AG08395 (cell line): Measurements from ENCODE around the gene HBZ.
"Not testable (repeated sequence)": the region's sequence is repeated elsewhere in the genome, so short reads cannot be mapped to it uniquely, and the experiment has no call there.

Experiments
- DNase-seq: peaks from one replicate; pipeline ENCODE4 v3.0.0; 2012; ENCODE audit warnings: mixed read lengths, low spot score

The HBZ gene

GRCh38 chr16:133716-134115, 18.7 kb upstream of the HBZ start:
- DNase-seq: no peak

DNA sequence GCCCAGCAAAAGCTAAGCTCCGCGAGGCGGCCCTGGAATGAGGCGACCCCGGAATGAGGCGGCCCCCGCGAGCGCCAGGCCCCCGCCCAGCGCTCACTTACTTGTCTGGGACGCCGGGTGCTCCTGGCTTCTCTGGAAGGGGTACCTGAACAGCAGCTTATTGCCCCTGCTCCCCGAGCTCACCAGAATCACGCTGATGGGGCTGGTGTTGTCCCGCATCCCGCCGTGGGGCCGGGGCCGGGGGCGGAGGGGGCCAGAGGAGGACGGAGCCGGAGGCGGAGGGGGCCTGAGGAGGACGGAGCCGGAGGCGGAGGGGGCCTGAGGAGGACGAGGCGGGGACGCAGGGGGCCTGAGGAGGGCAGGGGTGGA, 14.4 kb upstream of the HBZ start:
- peak; percentile 13 for DNase-seq

- DNase-seq: no peak
These were observed 12.1 kb upstream of the HBZ start for GRCh38 chr16:140175-140857.

DNA sequence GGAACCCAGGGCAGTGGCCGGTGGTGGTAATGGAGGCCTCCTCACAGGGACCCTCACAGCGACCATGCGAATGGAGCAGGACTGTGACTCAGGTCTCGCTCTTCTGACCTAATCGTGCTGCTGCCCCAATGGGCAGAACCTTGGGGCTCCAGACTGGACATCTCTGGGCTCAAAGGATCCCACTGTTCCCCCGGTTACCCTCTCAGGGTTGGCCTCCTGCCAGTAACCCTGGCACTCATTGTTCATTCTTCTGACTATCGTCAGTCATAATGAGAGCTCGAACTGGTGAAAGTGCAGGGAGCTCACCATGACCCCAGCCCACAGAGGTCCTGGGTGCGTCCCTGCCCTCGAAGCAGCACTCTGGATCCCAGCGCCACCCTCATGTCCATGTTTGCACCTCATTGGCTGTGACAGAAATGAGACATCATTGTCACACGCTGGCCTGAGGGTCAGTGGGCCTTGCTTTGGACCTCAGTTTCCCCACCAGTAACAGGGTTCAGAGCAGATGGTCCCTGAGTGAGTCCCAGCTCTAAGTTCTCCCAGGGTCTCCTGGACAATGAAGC, 10.0 kb upstream of the HBZ start:
- DNase-seq: no peak

DNA sequence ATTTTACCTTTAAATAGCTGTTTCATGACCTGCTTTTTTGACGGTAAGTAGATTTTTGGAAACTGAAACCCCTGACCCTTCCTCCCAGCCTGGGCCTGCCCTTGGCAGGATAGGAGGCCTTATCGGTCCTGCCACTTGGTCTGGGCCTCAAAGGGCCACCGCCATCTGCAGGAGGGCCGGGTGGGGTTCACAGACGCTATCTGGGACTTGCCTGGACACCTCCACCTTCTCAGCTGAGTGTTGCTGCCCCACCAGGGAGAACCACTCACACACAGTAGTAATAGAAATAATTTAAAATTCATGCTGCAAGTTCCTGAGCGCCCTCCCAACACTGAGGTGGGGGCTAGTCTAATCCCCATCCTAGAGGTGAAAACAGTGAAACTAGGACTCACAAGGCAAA, 9.4 kb upstream of the HBZ start:
- no peak for DNase-seq

DNA sequence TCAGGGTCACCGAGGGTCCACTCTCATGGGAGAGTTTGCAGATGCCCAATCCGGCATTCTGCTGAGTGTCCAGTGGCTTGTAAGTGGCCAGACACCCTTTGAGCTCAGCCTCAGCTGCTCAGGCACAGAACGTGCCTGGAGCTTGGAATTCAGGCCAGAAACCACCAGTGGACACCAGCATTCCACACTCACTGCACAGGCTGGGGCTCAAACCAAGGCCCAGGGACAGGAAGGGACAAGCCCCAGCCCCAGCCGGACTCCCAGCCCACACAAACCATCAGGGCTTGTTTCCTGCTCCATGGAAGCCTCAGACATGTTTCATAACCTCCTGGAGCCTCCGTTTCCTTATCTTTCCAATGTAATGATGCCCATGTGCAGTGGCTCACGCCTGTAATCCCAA, 9.0 kb upstream of the HBZ start:
- no peak for DNase-seq

- DNase-seq: no peak
These were observed 7.6 kb upstream of the HBZ start for GRCh38 chr16:144797-145252.

GRCh38 chr16:146646-147045, 5.8 kb upstream of the HBZ start:
- no peak for DNase-seq

- DNase-seq: peak; percentile 52
These were observed 3.3 kb upstream of the HBZ start for GRCh38 chr16:149024-149660.

DNA sequence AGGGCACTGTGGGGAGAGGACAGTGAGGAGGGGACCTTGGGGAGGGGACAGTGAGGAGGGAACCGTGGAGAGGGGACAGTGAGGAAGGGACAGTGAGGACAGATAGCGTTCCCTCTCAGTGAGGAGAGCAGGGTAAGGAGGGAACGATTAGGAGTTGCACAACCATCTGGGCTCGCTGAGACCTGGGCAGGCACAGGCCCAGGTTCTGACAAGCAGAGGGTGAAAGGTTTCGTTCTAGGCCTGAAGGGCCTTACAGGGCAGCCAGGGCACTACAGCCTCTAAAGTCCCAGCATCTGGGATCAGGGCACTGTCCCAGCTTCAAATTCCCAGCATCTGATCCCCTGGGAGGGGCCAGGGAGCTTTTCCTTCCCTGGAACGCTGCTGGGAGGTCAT, 681 bp downstream of the HBZ start:
- not testable (repeated sequence) for DNase-seq

DNA sequence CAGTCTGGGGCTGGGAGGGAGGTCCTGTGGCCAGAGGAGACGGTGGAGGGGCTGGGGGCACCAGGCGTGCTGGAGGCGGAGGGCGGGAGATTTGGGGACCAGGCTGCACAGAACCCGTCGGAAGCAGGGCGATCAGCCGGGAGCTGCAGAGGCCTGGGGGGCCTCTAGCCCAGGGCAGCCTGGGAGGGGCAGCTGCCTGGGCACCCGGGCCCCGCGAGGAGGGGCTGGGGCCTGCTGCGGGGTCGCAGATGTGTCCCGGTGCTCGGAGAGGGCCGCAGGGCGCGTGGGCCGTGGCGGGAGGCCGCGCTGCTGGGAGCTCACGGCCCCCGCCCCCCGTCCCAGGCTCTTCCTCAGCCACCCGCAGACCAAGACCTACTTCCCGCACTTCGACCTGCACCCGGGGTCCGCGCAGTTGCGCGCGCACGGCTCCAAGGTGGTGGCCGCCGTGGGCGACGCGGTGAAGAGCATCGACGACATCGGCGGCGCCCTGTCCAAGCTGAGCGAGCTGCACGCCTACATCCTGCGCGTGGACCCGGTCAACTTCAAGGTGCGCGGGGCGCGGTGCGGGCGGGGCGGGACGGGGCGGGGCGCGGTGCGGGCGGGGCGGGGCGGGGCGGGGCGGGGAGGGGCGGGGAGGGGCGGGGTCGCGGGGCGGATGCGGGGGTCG, 1.2 kb downstream of the HBZ start:
- DNase-seq: not testable (repeated sequence)

DNA sequence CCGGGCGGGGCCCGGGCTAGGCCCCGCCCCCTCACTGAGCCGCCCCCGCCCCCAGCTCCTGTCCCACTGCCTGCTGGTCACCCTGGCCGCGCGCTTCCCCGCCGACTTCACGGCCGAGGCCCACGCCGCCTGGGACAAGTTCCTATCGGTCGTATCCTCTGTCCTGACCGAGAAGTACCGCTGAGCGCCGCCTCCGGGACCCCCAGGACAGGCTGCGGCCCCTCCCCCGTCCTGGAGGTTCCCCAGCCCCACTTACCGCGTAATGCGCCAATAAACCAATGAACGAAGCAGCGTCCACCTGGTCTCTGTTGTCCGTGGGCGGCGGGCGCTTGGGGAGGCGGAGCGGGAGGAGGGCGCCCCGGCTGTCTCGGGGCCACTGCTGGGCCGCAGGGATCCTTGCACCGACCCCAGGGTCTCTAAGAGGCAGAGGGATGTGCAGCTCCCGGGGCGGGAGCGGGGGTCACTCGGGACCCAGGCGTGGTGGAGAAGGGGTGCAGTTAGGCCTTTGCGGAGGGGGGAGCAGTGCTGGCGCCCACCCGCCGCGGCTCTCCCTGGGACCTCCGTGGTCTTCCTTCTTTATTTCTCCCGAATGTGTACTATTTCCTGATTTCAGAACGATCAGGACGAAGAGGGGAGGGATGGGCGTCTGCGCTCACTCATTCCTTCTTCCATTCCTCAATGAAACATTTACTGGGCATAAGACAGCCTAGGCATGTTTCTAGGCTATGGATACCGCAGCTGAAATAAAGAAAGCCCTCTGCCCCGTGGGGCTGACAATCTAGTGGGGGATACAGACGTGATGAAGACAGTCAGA, 2.0 kb downstream of the HBZ start:
- no peak for DNase-seq

- DNase-seq: no peak
These were observed 2.6 kb downstream of the HBZ start for GRCh38 chr16:155031-155398.

GRCh38 chr16:159136-159849, 6.8 kb downstream of the HBZ start:
- no peak for DNase-seq

DNA sequence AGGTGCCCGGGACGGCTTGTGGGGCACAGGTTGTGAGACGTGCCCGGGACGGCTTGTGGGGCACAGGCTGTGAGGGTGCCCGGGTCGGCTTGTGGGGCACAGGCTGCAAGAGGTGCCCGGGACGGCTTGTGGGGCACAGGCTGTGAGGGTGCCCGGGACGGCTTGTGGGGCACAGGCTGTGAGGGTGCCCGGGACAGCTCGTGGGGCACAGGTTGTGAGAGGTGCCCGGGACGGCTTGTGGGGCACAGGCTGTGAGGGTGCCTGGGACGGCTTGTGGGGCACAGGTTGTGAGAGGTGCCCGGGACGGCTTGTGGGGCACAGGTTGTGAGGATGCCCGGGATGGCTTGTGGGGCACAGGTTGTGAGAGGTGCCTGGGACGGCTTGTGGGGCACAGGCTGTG, 7.8 kb downstream of the HBZ start:
- DNase-seq: not testable (repeated sequence)

DNA sequence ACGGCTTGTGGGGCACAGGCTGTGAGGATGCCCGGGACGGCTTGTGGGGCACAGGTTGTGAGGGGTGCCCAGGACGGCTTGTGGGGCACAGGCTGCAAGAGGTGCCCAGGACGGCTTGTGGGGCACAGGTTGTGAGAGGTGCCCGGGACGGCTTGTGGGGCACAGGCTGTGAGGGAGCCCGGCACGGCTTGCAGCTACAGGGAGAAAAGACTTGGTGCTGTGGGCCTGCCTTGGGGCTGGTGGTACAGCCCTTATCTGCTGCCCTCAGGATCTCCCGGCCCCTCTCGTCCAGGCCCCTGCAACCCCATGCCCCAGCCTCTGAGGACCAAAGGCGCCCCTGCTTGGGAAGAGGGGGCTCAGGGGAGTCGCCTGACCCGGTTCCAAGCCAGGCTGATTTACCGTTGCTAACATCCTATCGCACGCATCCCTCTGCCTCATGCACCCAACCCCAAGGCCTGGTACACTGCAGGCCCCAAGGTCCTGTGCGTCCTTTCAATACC, 8.3 kb downstream of the HBZ start:
- no peak for DNase-seq

DNA sequence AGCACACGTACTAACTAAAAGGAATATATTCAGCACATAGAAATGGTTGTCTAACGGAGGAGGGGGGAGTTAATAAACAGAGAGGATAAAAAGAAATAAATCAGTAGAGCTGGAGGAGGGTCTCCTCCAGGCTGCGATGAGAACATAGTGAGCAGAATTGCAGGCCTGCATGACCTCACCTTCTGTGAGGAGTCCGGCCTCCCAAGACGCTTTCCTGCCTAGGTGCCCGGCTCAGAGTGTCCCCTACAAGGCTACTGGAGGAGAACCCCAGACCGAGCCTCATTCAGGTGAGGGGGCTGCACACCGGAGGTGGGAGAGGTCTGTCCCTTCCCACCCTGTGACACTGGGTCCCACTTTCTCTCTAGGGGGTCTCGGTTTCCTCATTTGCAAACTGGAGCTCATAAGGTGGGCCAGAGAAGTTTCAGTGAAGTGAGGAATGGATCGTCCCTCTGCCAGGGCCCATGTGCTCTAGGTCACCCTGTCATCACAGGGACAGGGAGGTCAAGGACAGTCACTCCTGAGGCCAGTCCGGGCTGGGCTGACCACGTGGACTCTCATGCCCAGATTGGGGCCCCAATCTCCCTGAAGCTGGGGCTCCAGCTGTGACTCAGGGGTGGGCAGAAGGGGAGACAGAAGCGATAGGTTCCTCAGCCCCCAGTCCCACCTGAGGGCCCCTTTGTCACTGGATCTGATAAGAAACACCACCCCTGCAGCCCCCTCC, 10.0 kb downstream of the HBZ start:
- DNase-seq: no peak

GRCh38 chr16:163139-163538, 10.7 kb downstream of the HBZ start:
- not testable (repeated sequence) for DNase-seq

DNA sequence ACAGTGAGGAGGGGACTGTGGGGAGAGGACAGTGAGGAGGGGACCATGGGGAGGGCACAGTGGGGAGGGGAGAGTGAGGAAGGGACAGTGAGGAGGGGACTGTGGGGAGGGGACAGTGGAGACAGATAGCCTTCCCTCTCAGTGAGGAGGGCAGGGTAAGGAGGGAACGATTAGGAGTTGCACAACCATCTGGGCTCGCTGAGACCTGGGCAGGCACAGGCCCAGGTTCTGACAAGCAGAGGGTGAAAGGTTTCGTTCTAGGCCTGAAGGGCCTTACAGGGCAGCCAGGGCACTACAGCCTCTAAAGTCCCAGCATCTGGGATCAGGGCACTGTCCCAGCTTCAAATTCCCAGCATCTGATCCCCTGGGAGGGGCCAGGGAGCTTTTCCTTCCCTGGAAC, 11.3 kb downstream of the HBZ start:
- not testable (repeated sequence) for DNase-seq

DNA sequence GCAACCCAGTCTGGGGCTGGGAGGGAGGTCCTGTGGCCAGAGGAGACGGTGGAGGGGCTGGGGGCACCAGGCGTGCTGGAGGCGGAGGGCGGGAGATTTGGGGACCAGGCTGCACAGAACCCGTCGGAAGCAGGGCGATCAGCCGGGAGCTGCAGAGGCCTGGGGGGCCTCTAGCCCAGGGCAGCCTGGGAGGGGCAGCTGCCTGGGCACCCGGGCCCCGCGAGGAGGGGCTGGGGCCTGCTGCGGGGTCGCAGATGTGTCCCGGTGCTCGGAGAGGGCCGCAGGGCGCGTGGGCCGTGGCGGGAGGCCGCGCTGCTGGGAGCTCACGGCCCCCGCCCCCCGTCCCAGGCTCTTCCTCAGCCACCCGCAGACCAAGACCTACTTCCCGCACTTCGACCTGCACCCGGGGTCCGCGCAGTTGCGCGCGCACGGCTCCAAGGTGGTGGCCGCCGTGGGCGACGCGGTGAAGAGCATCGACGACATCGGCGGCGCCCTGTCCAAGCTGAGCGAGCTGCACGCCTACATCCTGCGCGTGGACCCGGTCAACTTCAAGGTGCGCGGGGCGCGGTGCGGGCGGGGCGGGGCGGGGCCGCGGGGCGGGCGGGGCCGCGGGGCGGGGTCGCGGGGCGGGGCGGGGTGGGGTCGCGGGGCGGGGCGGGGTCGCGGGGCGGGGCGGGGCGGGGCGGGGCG, 11.8 kb downstream of the HBZ start:
- not testable (repeated sequence) for DNase-seq
